GM18502 (cell line): ENCODE data around the gene CHST3.

Experiments
- ATAC-seq: cut with Tn5 transposase; IDR thresholded peaks from one replicate; pipeline ENCODE4 v1.9.1; 2021; ENCODE audit warnings: mild to moderate bottlenecking; ENCODE audit not compliant: unreplicated experiment, poor library complexity

CHST3 gene

DNA sequence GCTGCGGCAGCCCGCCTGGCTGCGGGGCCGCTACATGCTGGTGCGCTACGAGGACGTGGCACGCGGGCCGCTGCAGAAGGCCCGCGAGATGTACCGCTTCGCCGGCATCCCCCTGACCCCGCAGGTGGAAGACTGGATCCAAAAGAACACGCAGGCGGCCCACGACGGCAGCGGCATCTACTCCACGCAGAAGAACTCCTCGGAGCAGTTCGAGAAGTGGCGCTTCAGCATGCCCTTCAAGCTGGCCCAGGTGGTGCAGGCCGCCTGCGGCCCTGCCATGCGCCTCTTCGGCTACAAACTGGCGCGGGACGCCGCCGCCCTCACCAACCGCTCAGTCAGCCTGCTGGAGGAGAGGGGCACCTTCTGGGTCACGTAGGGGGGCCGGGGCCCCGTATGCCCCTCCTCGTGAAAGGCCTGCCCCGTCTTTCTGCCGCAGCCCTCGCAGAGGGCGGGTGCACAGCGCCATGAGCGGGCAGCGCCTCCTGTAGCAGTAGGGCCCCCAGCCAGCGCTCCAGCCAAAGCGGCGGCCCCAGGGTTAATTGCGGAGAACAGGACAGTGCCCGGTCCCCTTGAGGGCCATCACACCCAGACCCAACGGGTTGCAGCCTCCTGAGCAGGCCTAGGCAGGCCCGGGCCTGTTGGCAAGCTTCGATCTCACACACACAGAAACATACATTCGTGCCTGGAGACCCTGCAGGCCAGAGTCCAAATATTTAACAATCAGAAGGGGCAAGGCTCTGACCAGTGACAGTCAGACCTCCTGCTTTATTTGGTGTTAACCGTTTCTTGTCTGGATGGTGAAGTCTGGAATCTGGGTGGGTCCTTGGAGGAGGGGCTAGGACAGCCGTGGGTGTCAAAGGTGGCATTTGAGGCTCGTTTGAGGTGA is 44.1 kb downstream of the CHST3 start:
- no peak for ATAC-seq

DNA sequence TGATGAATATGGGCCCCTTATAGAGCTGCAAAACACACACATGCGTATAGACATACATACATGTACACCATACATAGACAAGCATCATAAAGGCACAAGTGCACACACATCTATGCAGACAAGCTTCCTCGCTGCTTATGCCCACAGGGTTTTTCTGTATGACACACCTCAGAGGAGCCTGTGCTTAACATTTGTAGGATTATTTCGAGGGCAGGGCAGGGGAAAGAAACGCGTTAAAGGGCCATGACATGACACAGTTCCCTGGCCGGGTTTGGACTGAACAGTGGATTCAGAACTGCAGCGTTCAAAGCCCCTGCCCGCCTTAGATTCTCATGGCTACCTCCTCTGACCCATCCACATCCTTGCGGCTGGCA is 44.8 kb downstream of the CHST3 start:
- ATAC-seq: no peak

DNA sequence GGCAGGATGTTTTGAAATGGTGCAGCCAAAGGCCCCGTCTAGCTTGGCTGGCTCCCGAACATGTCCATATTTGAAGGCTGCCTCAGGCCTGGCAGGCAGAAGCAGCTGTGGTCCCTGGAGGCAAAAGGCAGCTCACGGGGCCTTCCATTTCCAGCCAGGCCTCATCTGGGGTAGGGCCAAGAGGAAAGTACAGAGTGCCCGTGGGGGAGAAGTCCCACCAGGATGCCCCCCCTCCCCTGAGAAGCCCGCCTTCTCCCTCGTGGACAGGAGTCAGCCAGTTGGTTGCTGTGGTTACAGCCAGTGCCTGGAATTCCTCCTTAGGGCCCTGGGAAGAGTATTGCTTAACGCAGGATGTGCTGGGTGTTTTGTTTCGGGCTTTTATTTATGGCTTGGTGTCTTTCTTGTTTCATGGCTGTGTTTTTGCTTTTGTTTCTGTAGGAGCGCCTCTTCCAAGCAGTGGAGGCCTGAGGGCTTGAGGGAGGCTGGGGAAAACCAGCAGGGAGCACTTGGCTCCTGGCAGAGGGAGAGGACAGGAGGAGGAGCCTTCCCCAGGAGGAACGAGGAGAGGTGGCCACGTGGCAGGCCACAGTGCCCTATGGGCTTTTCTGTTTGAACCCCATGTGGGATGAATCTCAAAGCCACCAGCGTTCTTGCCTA is 45.4 kb downstream of the CHST3 start:
- no peak for ATAC-seq

DNA sequence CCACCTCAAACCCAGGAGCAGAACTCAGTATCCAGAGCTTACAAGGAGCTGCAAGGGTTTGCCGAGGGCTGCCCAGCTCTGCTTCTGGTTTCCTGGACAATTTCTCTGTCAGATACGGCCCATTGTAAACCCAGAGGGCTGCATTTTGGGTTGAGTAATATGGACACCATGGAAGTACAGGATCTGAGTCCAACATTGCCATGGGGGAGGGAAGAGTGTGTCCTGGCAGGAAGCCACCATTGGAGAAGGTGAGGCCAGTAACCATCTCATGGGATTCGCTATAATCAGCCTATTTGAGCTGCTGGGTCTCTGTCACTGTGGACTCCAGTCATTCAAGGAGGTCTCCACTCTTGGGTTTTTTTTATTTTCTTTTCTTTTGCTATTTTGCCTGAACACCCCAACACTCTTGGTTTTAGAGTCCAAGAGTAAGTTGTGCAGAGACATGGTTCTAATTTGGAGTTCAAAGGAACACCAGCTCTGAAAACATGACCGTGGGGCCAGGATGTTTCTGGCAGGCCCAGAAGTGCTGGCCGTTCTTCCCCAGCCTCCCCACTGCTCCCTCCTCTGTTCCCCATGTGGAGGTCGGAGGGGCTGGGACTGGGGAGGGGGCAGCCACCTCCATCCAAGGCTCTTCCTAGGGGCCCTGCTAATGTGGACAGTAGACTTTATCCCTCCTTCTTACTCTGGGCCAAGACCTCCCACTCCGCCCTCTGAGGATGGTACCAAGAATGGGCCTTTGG is 46.2 kb downstream of the CHST3 start:
- ATAC-seq: no peak

DNA sequence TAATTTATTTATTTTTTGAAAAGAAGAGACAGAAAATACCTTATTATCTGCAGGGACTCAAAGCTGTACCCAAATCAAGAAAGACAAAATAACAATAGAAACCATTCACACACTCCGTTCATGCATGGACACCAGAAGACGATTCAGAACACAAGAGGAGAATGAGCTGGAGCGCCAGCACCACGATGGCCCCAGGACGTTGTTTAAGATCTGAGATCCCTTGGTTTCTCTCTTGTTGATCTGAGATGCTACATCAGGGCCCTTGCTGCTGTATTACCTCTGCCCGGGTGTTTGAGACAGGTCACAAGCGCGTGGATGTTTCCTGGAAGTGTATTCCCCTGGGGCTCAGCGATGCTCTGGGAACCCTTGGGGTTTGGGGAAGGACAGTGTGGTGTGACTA is 46.8 kb downstream of the CHST3 start:
- no peak for ATAC-seq

DNA sequence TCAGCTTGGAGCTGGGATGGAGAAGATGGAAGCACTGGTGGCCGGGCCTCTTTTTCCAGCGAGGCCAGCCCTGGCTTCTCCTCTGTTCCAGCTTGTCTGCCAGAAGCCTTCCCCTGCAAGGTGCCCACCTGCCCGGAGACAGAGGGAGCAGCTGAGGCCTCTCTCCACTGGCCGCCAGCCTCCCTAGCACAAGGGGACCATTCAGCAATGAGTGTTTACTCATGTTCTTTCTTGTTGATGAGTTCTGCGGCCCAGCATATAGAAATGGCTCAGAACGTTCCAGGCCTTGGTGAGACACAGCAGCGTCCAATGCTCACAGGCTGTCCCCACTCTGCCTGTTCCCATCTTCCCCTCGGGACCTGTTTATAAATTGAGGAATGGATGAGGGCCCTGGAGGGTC is 47.3 kb downstream of the CHST3 start:
- ATAC-seq: no peak

DNA sequence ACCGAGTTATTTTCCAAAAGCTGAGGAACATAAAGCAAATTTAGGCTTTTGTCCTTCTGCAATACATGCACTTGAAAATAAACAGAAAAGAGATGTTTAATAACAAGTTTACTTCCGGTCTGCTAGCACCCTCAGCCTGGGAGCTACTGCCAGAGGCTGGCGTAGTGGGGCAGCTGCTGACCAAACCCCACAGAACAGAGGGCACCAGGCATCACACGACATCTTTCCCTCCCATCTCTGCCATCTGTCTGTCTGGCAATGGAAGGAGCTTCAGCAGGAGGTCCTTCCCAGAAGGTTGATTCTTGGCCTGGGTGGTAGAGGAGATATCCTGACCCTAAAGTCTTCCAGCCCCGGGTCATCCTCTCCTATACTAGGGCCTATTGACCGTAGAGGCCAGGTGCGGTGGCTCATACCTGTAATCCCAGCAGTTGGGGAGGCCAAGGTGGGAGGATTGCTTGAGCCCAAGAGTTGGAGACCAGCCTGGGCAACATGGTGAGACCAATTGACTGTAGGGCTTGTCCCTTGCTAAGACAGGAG is 47.8 kb downstream of the CHST3 start:
- no peak for ATAC-seq

DNA sequence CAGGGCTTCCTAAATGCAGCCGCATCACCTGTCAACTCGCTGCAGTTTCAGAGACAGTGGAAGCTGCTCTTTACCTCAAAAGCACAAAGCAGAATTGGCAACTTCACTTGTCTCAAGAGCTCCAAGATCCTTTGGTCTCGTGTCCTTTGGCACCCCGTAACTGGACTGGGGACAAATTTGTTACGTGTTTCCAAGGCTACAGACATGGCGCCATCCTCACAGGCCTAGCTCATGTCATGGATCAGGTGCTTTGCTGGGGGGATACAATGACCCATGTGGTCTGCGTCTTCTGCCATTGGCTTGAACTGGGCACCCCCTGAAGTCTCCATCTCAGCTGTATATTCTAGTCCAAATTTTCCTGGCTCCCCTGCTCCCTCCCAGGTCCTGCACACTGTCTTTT is 48.6 kb downstream of the CHST3 start:
- no peak for ATAC-seq

DNA sequence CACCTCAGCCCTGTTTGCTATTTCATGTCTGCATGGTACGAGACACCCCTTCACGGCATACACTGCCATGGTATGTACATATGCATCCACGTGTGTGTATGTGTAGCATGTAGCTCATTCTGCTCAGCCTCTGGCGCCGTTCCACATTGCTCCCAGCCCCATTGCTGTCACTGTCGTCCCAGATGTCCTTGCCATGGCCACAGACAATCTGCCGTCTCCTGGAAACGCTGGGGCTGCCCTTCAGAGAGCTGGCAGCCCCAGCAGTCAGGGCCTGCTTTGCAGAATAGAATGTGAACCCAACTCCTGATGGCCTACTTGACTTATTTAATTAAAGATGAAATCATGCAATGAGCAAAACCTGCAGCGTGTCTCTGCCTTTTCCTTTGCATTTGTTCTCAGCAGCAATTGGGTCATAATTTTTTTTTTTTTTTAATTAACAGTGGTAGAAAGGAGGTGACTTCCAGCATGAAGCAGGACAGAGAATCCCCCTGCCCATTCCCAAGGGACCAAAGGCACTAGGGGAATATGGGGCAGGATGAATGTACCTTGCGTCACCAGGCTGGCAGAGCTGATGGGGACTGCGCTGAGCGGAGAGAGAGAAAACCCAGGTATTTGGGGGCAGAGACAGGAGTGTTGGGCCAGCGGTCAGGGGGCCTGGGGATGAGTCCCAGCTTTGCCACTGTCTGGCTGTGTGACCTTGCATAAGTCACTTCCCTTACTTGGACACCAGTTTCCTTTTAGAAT is 49.2 kb downstream of the CHST3 start:
- ATAC-seq: no peak

DNA sequence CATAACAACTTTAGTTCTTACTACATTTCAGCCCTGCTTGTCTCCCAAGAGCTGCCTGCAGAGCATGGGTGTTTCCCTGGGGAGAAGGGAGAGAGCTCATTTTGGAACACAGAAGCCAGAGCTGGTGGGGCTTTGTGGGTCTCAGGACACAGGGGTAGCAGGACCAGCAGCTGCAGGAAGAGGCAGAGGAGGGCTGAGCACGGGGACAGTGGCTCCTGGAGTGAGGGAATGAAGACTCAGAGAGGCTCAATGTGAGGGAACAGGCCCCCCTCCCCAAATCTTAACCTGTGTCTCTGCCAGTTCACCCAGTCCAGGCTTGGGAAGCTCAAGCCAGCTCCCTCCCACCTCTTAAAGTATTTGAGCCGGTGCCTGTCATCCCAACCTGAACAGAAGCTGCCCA is 50.0 kb downstream of the CHST3 start:
- ATAC-seq: no peak

DNA sequence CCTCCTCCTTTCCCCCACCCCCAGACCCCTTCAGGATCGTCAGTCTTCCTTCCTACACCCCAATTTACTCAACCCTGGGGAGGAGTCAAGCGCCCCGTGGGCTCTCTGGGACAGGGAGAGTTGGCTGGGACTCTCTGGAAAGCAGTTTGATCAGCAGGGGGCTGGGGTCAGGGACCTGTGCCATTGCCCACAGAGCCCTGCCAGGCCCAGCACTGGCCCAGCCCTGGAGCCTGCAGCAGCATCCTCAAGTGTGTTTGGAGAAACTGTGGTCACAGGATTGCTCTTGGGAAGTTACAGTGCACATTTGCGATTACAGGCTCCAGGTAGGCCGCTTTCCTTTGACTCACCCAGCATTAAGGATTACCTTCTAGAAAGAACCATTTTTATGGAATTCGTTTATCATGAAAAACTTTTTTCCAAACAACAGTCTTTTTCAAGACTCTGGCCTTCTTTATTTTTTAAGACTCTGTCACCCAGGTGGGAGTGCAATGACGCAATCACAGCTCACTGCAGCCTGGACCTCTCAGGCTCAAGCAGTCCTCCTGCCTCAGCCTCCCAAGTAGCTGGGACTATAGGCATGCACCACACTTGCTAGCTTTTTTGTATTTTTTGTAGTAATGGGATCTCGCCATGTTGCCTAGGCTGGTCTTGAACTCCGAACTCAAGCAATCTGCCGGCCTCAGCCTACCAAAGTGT is 50.7 kb downstream of the CHST3 start:
- no peak for ATAC-seq

DNA sequence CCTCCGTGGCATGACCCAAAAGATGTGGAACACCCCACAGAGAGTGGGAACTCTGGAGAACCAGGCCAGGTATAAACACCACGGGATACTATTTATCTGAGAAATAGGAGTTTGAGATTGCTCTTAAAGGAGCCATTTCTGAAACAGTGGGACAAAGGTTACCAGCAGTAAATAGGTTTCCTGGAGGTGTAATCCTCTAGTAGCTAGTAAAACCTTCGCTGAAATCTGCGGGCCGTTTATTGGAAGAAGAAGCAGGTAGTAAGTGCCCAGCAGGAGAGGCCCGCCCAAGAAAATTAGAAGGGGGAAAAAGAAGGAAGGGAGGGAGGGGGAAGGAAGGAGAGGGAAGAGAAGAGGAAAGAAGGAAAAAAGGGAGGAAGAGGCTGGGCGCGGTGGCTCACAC is 51.6 kb downstream of the CHST3 start:
- ATAC-seq: no peak

DNA sequence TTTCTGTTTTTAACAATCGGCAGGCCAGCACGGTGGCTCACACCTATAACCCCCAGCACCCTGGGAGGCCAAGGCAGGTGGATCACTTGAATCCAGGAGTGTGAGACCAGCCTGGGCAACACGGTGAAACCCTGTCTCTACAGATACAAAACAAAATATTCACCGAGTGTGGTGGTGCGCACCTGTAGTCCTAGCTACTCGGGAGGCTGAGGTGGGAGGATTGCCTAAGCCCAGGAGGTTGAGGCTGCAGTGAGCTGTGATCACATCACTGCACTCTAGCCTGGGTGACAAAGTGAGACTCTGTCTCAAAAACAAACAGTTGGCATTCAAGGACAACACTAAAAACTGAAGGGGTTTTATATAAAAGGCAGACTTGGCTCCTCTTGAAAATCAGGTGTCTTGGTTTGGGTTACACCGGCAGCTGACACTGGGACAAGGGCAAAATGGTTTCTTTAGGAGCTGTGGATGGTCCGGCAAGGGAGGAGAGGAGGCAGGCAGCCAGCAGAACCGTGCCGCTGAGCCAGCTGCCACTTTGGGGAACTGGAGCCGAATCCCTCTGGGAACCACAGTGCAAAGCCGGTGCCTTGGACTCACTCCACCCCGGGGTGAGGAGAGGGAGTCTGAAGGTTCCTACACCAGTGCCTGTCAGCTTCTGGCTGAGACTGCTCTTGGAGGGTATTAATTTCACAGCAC is 52.6 kb downstream of the CHST3 start:
- ATAC-seq: no peak

DNA sequence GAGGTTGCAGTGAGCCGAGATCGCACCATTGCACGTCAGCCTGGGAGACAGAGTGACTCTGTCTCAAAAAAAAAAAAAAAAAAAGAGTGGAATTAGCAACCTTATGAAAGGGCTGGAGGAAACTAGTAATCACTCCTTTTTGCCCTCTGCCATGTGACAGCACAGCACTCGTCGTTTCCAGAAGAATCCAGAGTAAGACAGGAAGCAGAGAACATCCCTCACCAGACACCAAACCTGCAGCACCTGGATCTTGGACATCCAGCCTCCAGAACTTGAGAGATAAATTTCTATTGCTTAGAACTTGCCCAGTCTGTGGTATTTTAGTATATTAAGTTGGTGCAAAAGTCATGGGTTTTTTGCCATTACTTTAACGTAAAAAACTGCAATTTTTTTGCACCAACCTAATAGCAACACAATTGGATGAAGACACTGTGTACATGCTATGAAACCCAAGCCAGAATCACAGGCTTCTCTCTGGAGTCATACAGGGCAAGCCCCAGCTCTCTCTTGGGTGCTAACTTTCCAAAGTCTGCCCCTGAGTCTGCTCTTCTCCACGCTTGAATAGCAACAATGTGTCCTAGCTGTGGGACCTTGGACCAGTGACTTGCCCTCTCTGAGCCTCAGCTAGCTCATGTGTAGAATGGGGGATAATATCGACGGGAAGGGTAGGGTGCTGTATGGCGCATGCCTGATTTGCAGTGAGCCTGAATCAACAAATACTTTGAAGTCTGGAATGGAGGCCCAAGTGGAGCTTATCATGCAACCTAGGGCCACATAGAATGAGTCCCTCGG is 55.1 kb downstream of the CHST3 start:
- ATAC-seq: no peak

DNA sequence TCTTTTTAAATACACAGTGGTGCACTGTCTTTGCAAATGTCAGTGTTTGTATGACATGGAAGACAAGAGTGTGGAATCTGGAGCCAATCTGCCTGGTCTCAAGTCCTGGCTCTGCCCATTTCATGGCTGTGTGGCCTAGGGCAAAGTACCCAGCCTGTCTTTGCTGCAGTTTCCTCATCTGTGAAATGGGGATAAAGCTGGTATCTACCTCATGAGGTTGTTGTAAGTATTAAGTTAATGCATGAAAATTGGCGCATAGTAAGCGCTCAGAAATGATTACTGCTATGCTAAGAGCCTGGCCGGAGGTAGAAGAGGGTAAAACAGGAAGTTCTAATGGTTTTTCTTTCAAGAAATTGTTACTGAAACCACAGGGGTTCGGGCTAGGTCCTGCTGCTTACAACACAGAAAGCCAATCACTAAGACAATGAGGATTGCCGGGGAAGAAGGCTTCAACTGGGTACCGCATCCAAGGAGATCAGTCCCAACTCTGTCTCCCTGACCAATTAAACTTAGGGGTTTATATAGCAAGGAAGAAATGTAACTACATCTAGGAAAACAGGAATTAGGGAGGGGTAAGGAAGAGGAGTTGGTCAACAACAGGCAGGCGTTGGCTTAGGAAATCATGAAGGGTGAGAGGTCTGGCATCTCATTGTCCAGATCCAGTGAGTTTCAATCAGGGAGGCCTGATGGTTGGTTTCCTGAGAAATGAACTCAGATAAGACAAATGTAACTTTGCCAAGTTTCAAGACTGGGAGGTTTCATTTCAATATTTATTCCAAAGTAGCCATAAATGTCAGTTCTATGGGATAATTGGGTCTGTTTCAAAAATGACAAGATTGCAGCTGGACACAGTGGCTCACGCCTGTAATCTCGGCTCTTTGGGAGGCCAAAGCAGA is 57.0 kb downstream of the CHST3 start:
- ATAC-seq: no peak

DNA sequence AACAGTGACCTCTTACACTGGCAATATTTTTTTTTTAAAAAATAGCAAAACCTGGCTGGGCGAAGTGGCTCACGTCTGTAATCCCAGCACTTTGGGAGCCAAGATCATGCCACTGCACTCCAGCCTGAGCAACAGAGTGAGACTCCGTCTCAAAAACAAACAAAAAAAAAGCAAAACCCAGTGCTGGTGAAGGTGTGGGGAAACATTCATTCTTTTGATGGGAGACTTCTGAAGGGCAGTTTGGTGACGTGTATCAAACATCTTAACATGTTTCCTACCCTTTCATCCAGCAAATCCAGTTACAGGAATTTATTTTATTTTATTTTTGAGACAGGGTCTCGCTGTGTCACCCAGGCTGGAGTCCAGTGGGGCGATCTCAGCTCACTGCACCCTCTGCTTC is 58.0 kb downstream of the CHST3 start:
- ATAC-seq: no peak

DNA sequence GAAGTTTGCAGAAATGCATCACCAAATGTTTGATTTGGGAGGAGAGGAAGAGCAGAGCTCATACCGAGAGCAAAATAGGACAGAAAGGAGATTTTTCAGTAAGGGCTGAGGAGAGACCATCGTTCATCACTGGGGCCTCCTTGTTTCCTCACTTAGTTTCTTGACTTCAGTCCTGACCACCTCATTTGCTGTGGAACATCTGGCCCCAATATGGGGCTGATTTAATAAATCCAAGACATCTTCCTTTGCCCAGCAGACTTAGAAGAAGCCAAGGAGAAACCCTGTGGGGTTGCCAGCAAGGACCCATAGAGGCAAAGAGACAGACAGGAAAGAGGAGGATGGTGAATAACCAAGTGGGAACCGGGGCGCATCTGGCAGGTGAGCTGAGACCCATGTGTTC is 60.4 kb downstream of the CHST3 start:
- ATAC-seq: no peak
